GM18873 (cell line): ENCODE data around the gene GTF2I.
"Not testable (repeated sequence)": the region's sequence is repeated elsewhere in the genome, so short reads cannot be mapped to it uniquely, and the experiment has no call there.

Experiments
- ATAC-seq: cut with Tn5 transposase; IDR thresholded peaks from one replicate; pipeline ENCODE4 v1.9.1; 2021; ENCODE audit warnings: mild to moderate bottlenecking, moderate library complexity, moderate number of reproducible peaks; ENCODE audit not compliant: unreplicated experiment, low FRiP score

GTF2I gene

GRCh38 chr7:74770062-74770461 lies 112.5 kb downstream of the GTF2I start:
- ATAC-seq: not testable (repeated sequence)

- ATAC-seq: not testable (repeated sequence)
These were observed 114.6 kb downstream of the GTF2I start for GRCh38 chr7:74772093-74772492.

GRCh38 chr7:74773760-74774750 lies 116.5 kb downstream of the GTF2I start, which contains the start of gene NCF1:
TSS of gene NCF1 (plus strand) at chr7:74774011. CDS start at chr7:74774032, 21 bp downstream.
- ATAC-seq: peak; percentile 78

- ATAC-seq: not testable (repeated sequence)
These were observed 117.6 kb downstream of the GTF2I start for GRCh38 chr7:74775111-74775510.

- not testable (repeated sequence) for ATAC-seq
These were observed 121.5 kb downstream of the GTF2I start for GRCh38 chr7:74779053-74779452.

- ATAC-seq: not testable (repeated sequence)
These were observed 124.2 kb downstream of the GTF2I start for GRCh38 chr7:74781746-74782145.

- ATAC-seq: not testable (repeated sequence)
These were observed 126.1 kb downstream of the GTF2I start for GRCh38 chr7:74783595-74783994.

- ATAC-seq: peak; percentile 80
These were observed 131.0 kb downstream of the GTF2I start for GRCh38 chr7:74788369-74789150.

GRCh38 chr7:74789200-74789736 lies 131.8 kb downstream of the GTF2I start:
- not testable (repeated sequence) for ATAC-seq

- ATAC-seq: not testable (repeated sequence)
These were observed 140.5 kb downstream of the GTF2I start for GRCh38 chr7:74797848-74798622.

GRCh38 chr7:74798644-74799043 lies 141.1 kb downstream of the GTF2I start:
- not testable (repeated sequence) for ATAC-seq
